ENCODE results near the gene CAMTA1.

CAMTA1 gene

DNA sequence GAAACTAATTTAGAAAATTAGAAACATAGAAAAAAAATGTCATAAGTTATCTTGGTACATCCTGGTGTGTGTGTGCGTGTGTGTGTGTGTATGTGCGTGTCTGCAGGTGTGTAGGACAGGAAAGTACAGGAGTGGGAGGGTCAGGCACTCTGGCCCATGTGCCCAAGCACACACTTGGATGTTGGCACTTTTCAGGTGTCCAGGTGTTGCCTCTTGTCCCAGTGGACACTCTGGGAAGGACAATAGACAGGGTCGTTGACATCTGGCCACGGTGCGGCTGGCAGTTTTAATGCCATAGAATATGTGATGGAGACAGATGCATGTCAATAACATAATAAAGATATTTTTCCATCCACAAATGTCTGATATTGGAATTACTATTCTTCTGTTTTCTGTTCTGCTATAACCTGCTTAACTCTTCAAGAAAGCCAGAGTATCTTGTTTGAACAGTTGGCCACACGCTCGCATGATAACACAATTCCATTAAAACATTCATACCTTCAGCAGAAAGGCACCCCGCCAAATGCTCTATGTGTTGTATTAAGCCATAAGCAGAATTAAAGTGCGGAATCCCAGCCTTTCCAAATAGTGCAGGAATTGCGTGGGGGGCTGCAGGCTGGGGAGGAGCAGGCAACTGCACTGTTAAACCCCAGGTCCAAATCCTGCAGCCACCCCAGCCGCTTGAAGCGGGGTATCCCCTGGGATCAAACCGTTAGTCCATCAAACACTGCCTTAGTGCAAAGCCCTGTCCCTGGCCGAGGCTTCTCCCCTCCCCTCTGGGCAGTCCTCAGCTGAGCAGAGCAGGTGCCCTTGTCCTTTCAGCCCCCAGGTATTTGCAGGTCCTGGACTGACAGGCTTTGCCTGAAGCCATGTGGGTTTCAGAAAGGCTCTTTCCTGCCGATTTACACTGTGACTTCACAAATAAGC, 390.0 kb downstream of the CAMTA1 start:
- in situ Hi-C loops (cut with MboI; ENCODE audit: low sequenced_read_pairs) = no loop called here

DNA sequence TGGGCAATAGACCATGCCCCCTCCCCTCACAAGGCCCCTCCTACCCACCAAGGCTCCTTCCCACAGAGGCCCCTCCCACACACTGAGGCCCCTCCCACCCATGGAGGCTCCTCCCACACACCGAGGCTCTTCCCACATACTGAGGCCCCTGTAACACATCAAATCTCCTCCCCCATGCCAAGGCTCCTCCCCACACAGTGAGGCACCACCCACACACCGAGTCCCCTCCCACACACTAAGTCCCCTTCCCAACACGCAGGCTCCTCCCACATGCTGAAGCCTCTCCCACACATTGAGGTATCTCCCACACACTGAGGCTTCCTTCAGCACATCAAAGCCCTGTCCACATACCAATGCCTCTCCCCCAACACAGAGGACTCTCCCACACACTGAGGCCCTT, 391.8 kb downstream of the CAMTA1 start:
- in situ Hi-C loops (cut with MboI; ENCODE audit: low sequenced_read_pairs) = no loop called here

DNA sequence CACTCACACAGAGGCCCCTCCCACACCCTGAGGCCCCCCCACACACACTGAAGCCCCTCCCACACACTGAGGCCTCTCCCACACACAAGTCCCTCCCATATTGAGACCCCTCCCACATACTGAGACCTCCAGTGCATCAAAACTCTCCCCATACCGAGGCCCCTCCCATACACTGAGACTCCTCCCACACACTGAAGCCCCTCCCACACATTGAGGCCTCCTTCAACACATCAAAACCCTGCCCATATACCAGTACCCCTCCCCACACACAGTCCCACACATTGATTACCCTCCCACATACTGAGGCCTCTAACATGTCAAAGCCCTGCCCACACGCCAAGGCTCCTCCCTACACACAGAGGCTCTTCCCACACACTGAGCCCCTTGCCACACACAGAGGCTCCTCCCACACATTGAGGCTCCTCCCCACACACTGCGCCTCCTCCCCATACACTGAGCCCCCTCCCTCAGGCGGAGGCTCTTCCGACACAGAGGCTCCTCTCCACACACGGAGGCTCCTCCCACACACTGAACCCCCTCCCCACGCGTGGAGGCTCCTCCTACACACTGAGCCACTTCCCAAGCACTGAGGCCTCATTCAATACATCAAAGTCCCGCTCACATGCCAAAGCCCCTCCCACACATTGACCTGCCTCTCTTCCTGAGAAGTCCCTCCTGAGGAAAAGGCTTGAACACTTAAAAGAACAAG, 392.3 kb downstream of the CAMTA1 start:
- in situ Hi-C loops (cut with MboI; ENCODE audit: low sequenced_read_pairs) = no loop called here

DNA sequence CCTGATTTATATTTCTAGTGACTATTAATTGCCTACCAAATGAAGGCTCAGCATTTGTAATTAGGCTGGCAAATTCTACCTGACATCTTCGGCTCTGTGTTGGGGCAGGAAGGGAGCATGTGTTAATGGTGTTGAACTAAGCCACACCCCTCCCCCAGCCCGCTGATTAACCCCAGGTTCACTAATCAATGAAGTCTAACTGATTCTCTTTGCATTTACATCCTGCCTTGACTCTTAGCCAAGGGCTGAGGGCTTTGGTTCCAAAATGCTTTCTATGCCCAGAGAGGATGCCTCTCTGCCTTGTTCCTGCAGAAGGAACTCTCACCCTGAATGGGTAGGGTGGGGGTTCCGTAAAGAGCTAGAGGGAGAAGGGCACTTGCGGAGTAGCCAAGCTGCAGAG, 393.1 kb downstream of the CAMTA1 start:
- in situ Hi-C loops (cut with MboI; ENCODE audit: low sequenced_read_pairs) = no loop called here

DNA sequence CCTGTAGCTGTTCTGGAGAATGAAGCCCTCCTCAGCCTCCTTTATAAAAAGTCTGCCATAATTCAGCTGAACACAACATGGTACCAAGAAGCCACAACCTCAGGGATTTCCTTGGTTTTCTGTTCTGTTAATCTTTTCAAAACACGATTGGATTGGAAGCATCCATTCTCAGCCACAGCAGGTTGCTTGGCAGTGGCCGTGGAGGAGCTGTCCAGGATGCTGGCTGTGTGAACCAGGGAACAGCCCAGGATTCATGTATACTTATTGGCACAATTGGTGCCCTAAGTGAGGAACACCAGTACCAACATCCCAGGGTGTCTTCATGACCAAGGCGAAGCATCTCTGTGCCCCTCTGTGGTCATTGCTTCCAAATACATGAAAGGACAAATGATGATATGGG, 393.5 kb downstream of the CAMTA1 start:
- in situ Hi-C loops (cut with MboI; ENCODE audit: low sequenced_read_pairs) = no loop called here

DNA sequence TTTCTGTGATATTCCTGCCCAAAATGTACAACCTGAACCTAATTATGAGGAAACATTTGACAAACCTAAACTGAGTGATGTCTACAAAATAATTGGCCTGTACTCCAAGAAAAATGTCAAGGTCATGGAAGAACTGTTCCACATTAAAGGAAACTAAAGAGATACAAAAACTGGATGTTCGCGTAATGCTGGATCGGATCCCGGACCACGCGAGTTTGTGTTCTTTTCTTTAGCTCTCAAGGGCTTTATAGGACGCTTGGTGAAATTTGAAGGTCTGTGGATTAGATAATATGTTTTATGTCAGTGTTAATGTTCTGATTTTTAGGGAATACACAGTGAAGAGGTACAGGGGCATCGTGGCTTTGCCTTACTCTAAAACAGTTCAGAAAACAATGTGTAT, 400.5 kb downstream of the CAMTA1 start:
- in situ Hi-C loops (cut with MboI; ENCODE audit: low sequenced_read_pairs) = no loop called here

DNA sequence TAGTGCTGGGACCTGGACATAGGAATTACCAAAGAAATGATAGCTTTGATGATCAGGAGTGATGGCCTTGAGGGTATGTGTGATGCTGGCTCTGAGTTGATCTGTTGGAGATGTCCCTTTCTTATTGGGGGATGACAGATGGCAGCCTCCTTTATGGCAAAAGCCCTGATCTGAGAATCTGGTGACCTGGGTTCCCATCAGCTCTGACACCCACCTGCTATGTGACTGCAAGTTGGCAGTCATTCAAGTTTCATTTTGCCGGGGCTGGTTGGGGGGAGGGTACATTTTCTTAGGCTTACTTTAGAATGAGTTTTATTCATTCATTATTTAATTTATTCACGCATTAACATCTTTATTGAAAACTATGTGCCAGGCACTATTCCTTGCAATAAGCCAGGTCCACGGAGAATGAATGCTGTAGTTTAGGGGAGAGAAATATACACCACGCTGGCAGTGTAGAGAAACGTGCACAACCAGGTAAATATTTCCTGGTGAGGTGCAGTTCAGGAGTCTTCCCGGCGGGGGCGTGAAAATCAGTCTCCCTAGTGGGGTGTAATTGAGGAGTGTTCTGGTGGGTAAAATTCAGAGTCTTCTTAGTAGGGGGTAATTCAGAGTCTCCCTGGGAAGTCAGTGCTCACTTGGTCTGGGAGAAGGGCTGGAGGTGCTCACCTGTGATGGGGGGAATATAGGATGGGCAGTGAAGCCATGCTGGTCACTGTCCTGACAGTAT, 401.3 kb downstream of the CAMTA1 start:
- in situ Hi-C loops (cut with MboI; ENCODE audit: low sequenced_read_pairs) = no loop called here

DNA sequence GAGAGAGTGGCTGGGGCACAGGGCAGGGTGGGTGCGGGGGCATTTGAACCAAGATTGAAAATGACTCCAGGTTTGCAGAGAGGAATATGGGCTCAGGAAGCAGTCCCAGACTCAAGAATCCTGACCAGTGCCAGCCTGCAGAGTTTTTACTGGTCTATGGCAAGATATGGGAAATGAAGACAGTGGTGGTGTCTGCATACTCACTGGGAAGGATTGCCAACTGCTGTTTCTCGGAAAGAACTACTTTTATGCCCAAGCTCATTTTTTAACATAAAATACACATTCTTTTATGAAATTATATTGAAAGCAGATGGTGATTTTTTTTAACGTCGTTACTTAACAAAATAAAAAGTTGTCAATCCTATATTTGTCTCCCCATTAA, 401.8 kb downstream of the CAMTA1 start:
- in situ Hi-C loops (cut with MboI; ENCODE audit: low sequenced_read_pairs) = no loop called here

DNA sequence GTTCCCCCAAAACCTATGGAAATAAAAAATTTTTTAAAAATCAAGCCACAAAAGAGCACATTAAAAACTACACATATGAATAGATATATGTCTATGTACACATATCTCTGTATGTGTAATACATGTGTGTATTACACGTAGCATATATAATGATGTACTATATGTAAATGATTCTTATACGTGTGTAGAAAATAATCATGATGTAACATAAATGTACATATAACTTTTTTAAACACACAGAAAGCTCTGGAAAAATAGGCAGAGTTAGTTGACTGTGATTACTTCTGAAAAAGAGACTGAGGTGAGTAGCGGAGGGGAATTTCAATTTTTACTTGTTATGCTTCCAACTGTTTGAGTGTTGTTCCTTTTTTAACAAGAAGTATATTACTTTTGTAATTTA, 405.0 kb downstream of the CAMTA1 start:
- in situ Hi-C loops (cut with MboI; ENCODE audit: low sequenced_read_pairs) = no loop called here

DNA sequence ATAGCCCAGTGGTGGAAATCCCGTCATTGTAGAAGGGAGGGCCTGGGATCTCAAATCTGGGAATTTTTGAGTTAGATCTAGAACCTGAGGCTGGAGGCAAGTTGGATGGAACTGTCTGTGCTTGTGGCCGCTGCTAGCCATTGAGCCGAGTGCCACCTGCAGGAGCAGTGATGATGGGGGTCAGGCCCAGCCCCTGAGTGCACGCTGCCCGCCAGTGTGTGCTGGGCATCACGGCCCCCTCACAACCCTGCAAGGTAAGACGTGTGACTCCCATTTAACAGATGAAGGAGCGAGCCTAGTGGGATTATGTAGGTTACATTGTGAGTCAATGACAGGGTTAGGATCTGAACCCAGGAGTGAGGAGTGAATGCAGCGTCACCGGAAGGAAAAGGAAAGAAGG, 407.2 kb downstream of the CAMTA1 start:
- in situ Hi-C loops (cut with MboI; ENCODE audit: low sequenced_read_pairs) = no loop called here

DNA sequence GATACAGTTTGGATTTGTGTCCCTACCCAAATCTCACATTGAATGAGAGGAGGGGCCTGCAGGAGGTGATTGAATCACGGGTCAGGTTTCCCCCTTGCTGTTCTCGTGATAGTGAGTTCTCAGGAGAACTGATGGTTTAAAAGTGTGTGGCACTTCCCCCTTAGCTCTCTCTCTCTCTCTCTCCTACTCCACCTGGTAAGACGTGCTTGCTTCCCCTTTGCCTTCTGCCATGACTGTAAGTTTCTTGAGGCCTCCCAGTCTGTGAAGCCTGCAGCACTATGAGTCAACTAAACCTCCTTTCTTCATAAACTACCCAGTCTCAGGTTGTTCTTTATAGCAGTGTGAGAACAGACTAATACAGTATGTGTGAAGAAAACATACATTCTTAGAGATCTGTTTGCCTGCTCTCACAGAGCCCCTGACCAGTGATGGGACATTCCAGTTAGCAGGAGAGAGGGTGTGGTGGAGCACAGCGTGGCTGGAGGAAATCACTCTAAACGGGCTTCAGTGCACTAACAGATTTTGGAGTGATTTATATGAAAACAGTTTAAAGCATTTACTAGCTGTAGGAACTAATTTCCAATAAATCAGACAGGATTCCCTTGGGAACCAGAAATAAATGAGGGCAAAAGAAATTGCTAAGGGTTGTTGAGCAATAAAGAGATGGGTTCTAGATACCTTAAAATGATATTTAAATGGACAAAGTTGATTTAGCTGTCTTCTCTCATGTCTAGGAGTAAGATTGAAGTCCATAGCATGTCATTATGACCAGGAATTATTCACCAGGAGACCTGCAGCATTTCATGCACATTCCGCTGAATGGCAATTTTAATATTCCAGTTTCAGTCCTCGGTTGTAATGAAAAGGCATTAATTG, 411.0 kb downstream of the CAMTA1 start:
- in situ Hi-C loops (cut with MboI; ENCODE audit: low sequenced_read_pairs) = no loop called here

DNA sequence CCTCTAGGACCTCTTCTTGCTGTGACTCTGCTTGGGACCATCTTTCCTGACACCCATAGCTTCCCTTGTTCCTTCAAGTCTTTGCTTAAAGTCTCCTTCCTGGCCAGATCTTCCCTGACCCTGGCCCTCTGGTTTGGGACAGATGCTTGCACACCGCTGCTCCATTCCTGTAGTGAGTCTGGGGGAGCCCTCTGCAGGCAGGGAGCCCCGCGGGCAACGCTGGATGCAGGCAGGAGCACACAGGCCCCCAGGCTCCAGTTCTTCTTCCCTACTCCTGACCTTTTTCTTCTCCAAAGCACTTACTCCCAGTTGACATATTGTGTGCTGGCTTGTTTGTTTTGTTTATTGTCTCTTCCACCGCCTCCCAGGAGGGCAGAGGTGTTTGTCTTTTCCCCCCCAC, 413.4 kb downstream of the CAMTA1 start:
- in situ Hi-C loops (cut with MboI; ENCODE audit: low sequenced_read_pairs) = no loop called here

DNA sequence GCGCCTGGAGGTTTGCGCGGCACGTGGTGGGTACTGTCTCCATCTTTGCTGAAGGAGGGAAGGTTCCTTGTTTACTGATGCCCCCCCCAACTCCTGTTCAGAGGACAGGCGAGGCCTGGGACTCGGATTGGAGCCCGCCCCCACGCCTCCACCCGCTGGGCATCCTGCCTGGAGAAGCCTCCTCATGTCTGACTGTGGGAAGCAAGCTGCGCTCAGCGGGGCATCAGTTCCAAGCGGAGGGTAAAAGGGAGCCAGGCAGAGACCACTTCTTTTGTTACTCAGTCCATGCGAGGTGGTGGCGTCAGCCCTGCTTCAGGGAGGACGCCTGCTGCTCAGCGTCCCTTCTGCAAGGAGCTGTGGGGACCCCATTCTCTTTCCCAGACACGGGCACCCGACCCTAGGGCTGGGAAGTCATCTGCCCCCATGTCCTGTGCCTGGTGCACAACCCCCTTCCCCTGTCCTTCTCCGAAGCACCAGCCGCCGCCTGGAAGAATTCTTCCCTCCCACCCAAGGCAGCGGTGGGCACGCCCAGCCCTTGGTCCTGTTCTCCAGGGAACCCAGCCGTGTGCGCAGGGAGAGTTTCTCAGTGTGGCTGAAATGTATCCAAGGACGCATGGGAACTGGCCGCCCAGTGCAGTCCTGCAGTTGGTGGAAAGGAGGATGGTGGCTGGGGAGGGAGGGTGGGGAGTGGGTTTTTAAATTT, 414.0 kb downstream of the CAMTA1 start:
- in situ Hi-C loops (cut with MboI; ENCODE audit: low sequenced_read_pairs) = no loop called here

DNA sequence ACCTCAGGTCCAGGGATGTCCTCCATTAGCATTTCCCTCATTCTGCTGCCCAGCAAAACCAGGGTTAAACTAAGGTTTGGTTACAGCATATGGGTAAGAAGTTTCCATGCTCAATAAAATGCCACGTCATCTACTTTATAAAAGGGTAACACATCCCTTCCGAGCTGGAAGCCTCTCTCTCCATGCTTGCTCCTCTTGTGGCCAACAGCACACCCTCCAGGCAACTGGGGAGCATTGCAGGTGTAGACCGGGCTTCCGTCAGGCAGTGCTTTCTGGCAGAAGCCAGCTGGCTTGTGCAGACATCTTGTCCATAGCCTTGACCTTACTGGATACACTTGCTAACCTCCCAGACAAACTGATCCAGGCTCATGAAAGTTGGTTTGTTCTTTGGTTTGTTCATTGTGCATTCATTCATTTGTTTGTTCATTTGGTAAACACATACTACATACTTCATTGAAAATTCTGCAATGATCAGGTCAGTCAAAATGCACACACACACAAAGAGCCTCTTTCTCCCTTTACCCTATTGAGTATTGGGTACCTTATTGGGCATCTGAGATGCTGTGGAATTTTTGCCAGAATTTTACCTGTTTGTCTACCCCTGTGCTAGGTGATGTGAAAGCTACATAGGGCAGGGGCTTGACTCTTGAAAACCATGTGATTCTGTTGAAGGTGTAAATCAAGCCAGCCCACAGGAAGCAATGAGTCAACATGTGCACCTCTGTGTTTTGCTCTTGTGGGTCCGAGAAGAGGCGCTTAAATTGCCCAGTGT, 422.8 kb downstream of the CAMTA1 start:
- in situ Hi-C loops (cut with MboI; ENCODE audit: low sequenced_read_pairs) = loop anchor here (25.0 kb wide), 1 partner anchor 496 kb away; the partner anchor contains the start of gene DNAJC11

DNA sequence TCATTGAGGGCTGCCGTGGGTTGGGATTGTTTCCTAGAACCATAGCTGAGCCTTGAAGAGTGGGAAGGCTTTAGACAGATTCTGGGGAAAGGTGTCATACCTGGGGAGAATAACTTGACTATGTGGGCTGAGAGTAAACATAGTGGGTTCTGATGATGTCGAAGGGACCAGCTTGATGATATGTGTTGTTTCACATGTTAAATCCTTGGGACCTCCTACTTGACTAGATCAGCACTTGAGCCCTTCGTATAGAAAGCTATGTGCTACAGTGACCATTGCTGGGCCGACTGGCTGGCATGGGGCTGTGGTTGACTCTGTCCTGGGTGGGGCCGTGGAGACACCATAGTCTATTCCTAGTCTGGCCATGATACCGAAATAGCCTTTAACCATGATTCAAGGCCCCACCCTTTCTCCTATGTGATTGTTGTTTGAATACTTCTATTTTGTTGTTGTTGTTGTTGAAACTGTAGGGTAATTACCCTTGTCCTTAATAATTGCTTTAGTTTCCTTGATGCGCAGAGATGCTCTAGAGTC, 423.5 kb downstream of the CAMTA1 start:
- in situ Hi-C loops (cut with MboI; ENCODE audit: low sequenced_read_pairs) = loop anchor here (25.0 kb wide), 1 partner anchor 496 kb away; the partner anchor contains the start of gene DNAJC11

DNA sequence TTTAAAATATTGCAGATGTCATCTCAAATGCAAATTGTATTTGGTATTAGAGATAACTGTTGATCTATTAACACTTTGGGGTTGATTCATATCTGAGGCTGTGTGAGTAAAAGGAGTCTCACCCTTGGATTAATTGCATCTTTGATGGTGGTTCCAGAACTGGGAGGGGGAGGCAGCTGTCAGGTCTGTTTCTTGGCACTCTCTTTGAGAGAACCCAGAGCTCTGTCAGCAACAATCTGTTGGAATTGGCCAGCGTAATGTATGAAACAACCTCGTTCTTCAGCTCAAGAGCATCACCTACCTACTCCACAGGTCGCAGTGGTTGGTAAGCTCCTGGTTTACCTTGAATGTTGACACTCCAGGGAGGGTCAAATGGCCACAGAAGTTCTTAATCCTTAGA, 424.1 kb downstream of the CAMTA1 start:
- in situ Hi-C loops (cut with MboI; ENCODE audit: low sequenced_read_pairs) = loop anchor here (25.0 kb wide), 1 partner anchor 497 kb away; the partner anchor contains the start of gene DNAJC11

DNA sequence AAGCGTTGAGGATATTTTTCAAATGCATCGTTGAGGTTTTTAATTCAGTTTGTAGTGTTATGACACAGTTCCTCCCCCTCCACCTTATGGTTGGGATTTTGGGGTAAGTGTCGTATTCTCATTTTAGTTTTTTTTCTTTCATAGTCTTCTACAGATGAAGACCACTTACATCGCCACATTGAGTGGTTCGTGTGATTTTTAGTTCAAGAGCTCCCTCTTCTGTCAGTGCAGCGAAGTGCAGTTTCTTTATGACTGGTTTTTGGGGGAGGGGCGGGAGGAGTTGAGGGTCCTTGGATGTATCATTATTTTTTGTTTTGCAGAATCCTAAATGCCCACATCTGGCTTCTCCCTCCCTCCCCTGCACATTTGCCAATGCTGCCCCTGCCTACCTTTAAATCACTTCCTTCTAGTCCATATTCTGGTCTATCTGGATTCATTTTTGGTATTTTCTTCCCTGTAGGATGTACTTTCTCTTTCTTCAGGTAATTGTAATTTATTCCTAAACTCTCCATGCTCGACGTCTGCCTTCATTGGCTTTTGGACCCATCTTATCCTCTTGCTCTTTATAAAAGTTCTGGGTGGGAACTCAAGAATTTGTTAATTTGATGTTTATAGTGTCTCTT, 433.1 kb downstream of the CAMTA1 start:
- in situ Hi-C loops (cut with MboI; ENCODE audit: low sequenced_read_pairs) = loop anchor here (25.0 kb wide), 1 partner anchor 506 kb away; the partner anchor contains the start of gene DNAJC11

DNA sequence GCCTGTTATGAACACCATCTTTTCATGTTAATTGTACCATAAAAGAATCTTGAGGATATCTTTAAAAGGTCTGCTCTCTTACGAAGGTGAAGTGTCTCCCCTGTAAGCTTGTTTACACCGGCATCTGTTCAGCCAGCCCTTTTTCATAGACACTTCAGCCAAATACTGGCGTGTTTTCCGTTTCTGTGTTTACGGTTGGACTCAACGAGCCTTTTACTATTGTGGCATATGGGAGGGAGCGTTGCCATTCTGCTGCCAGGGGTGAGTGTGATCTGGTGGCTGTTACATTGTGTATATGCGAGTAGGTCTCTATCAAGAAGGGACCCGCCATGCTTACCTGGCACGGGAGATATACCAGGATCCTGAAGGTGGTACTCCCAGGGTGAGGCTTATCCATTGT, 433.8 kb downstream of the CAMTA1 start:
- in situ Hi-C loops (cut with MboI; ENCODE audit: low sequenced_read_pairs) = loop anchor here (25.0 kb wide), 1 partner anchor 507 kb away; the partner anchor contains the start of gene DNAJC11

Measured in HL-60/S4 treated with retinoic acid at 250 ng/mL for 4 days and 3 days (cell line).